B cell (primary cell): ENCODE results near the gene MED17. TPM values are rescaled to one million over a fixed set of nuclear protein-coding genes. Genes with fewer than 3 reads are reported as not detected.

Experiments used
- ATAC-seq: fragments of 200-7000 bp; cut with Tn5 transposase; one replicate; pipeline ENCODE4 v1.10.0; 2021; ENCODE audit warnings: low read depth, mild to moderate bottlenecking, moderate number of reproducible peaks, moderate library complexity
- CTCF ChIA-PET: fragments of 350-600 bp; sonication (Branson Sonifier 250); formaldehyde crosslinking; loops from one replicate; lab custom pipeline; 2021; ENCODE audit warnings: antibody characterized with exemption, inconsistent platforms; lab: Charles Lee
- POLR2A ChIA-PET: fragments of 350-600 bp; sonication (Branson Sonifier 250); formaldehyde crosslinking; loops from one replicate; lab custom pipeline; 2021; ENCODE audit warnings: antibody characterized with exemption; lab: Charles Lee
- DNase-seq: peaks from one replicate; pipeline ENCODE4 v3.0.0; 2013
- H2AFZ ChIP-seq: 2 replicates; pipeline ENCODE4 v1.6.1; 2012; ENCODE audit warnings: mild to moderate bottlenecking, low read depth, low read length; ENCODE audit not compliant: insufficient read depth, poor library complexity, severe bottlenecking
- H3K27ac ChIP-seq, 2 donors: 1 replicate in 1 of 2; 2 replicates in 1 of 2; pipeline ENCODE4 v1.5.1; 2012 to 2013; ENCODE audit warnings: low read length in 2 of 2, mild to moderate bottlenecking in 2 of 2, moderate library complexity in 1 of 2
- H3K27me3 ChIP-seq, 4 experiments: fragments of 200-600 bp in 1 of 4; sonication (generic) in 1 of 4; replicated peaks in 1 of 4; 1 replicate in 2 of 4; 2 replicates in 2 of 4; pipeline versions ENCODE4 v1.6.1 to v1.7.0; 2013 to 2016; ENCODE audit warnings: low read length in 3 of 4, mild to moderate bottlenecking in 2 of 4, mixed read lengths in 1 of 4, moderate library complexity in 1 of 4; ENCODE audit not compliant: insufficient read depth in 4 of 4, control insufficient read depth in 3 of 4; ENCODE audit errors: control extremely low read depth in 1 of 4
- H3K36me3 ChIP-seq, 2 experiments: replicated peaks in 1 of 2; 1 replicate in 1 of 2; 2 replicates in 1 of 2; pipeline versions ENCODE4 v1.6.1 to v1.7.1; 2013; ENCODE audit warnings: low read length in 1 of 2; ENCODE audit not compliant: insufficient read depth in 2 of 2, control insufficient read depth in 1 of 2; ENCODE audit errors: control extremely low read depth in 1 of 2, extremely low read depth in 1 of 2
- H3K4me1 ChIP-seq, 2 donors: fragments of 200-600 bp in 1 of 2; sonication (generic) in 1 of 2; 1 replicate in 1 of 2; 2 replicates in 1 of 2; pipeline versions ENCODE4 v1.5.1 to v1.6.1; 2013 to 2017; ENCODE audit warnings: low read length in 2 of 2; ENCODE audit not compliant: control insufficient read depth in 2 of 2, insufficient read depth in 2 of 2
- H3K4me2 ChIP-seq: replicated peaks from 2 replicates; pipeline ENCODE3; 2012; ENCODE audit warnings: mild to moderate bottlenecking, low read depth, low read length; ENCODE audit not compliant: poor library complexity, severe bottlenecking
- H3K4me3 ChIP-seq, 5 experiments: fragments of 200-600 bp in 1 of 5; sonication (generic) in 1 of 5; 1 replicate in 3 of 5; 2 replicates in 2 of 5; pipeline versions ENCODE4 v1.5.1 to v1.7.0; 2011 to 2016; ENCODE audit warnings: low read length in 4 of 5, mild to moderate bottlenecking in 4 of 5, low read depth in 2 of 5, control low read depth in 1 of 5, moderate library complexity in 1 of 5; ENCODE audit not compliant: insufficient read depth in 1 of 5; ENCODE audit errors: control extremely low read depth in 1 of 5, extremely low read depth in 1 of 5
- H3K79me2 ChIP-seq: fragments of 200-600 bp; sonication (generic); one replicate; pipeline ENCODE4 v1.6.0; 2016; ENCODE audit warnings: low read length; ENCODE audit not compliant: control insufficient read depth, insufficient read depth
- H3K9ac ChIP-seq: fragments of 200-600 bp; sonication (generic); 2 replicates; pipeline ENCODE4 v1.6.1; 2017; ENCODE audit warnings: mild to moderate bottlenecking, low read length, moderate library complexity
- H3K9me3 ChIP-seq, 3 donors: one replicate each; pipeline versions ENCODE4 v1.6.1 to v1.7.1; 2013; ENCODE audit warnings: low read length in 2 of 3; ENCODE audit not compliant: control insufficient read depth in 2 of 3, insufficient read depth in 1 of 3; ENCODE audit errors: control extremely low read depth in 1 of 3
- H4K20me1 ChIP-seq: 2 replicates; pipeline ENCODE4 v1.6.0; 2012; ENCODE audit warnings: mild to moderate bottlenecking, low read length; ENCODE audit not compliant: insufficient read depth, control insufficient read depth, poor library complexity, severe bottlenecking
- H3K27ac Mint-ChIP-seq: one replicate; pipeline ENCODE4 v1.8.0; 2021; ENCODE audit warnings: mixed read lengths
- H3K27me3 Mint-ChIP-seq: one replicate; pipeline ENCODE4 v1.8.0; 2021; ENCODE audit warnings: mixed read lengths
- H3K4me1 Mint-ChIP-seq: one replicate; pipeline ENCODE4 v1.8.0; 2021; ENCODE audit warnings: mixed read lengths
- H3K4me3 Mint-ChIP-seq: one replicate; pipeline ENCODE4 v1.8.0; 2021; ENCODE audit warnings: mixed read lengths
- H3K9me3 Mint-ChIP-seq: one replicate; pipeline ENCODE4 v1.8.0; 2022; ENCODE audit warnings: mixed read lengths; ENCODE audit not compliant: insufficient read depth
- EZH2 ChIP-seq: IDR thresholded peaks from 2 replicates; pipeline ENCODE4 v1.6.1; 2012; ENCODE audit warnings: borderline replicate concordance, low read depth, mild to moderate bottlenecking, moderate library complexity, low read length; ENCODE audit not compliant: insufficient read depth, poor library complexity, severe bottlenecking
- WGBS: methylation state at CpG from one replicate; pipeline ENCODE4 v1.1.5; 2013; ENCODE audit warnings: missing lambda C conversion rate; ENCODE audit not compliant: insufficient coverage; 5-methylcytosine and 5-hydroxymethylcytosine counted together
- intact Hi-C: fragments of 100-400 bp; cut with micrococcal nuclease; formaldehyde crosslinking; loops from one replicate; pipeline ENCODE4 v1.10.0; 2022
- polyA plus RNA-seq: library from polyadenylated mRNA; depleted of rRNA; stranded (reverse); fragments of >200 nt; gene quantifications from 2 replicates; pipeline ENCODE4 v1.2.3, GENCODE V29; 2012
- total RNA-seq, 2 donors: library from RNA; stranded (reverse); fragments of 120-200 nt in 1 of 2; gene quantifications; 1 replicate in 1 of 2; 2 replicates in 1 of 2; pipeline versions ENCODE4 v1.2.3 to v1.2.4, GENCODE V29; 2013 to 2022
- TF ChIP-seq, protein P1 (sequence below): fragments of 200-600 bp; IDR thresholded peaks from one replicate; pipeline ENCODE4 v1.8.0; 2022; ENCODE audit warnings: antibody characterized with exemption, mild to moderate bottlenecking

Gene MED17
- total and polyA plus RNA-seq, 2 donors (not counting 1 experiment from before 2014, with no cell fraction given): 26.1 to 78.1 TPM

DNA sequence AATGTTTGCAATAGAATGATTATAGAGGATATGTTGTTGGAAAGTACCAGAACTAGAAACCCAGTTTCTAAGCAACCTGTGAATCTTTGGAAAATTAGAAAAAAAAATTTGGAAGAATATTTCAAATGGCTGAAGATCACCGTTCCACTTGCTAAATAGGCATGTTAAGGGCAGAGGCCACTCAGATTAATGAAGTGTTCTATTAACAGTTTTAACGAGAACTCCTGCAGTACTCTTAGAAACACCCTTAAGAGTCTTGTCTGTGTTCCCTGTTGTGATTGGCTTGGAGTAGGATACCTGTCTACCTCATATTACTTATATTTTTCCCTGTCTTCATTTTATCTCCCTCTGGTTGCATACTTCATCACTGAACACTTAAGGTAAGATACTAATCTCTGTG, 38.0 kb upstream of the MED17 start:
- Histone ChIP-seq H3K4me2 (no peak overlapping the region), H3K27me3 (no peaks in the 10 kb centered on the region), H2AFZ (no peak overlapping the region), H3K79me2 (peaks cover 36% of the 10 kb centered on the region), H3K4me1 (peaks cover 5 to 9% of the 10 kb centered on the region in 2 donors), H3K9me3 (no peaks in the 10 kb centered on the region), H3K4me3 (no peak overlapping the region), H3K36me3 (peaks cover 2 to 5% of the 10 kb centered on the region in 2 experiments), H3K9ac (no peak overlapping the region), H4K20me1 (no peaks in the 10 kb centered on the region), H3K27ac (no peak overlapping the region)
- TF ChIP-seq, protein P1, sequence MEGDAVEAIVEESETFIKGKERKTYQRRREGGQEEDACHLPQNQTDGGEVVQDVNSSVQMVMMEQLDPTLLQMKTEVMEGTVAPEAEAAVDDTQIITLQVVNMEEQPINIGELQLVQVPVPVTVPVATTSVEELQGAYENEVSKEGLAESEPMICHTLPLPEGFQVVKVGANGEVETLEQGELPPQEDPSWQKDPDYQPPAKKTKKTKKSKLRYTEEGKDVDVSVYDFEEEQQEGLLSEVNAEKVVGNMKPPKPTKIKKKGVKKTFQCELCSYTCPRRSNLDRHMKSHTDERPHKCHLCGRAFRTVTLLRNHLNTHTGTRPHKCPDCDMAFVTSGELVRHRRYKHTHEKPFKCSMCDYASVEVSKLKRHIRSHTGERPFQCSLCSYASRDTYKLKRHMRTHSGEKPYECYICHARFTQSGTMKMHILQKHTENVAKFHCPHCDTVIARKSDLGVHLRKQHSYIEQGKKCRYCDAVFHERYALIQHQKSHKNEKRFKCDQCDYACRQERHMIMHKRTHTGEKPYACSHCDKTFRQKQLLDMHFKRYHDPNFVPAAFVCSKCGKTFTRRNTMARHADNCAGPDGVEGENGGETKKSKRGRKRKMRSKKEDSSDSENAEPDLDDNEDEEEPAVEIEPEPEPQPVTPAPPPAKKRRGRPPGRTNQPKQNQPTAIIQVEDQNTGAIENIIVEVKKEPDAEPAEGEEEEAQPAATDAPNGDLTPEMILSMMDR: no peak
- no peak for TF ChIP-seq EZH2
- POLR2A ChIA-PET: no interaction called here
- no CpG with 5 or more reads among the region's 2 CpGs for WGBS
- Mint-ChIP-seq H3K9me3 (no peaks in the 10 kb centered on the region), H3K4me1 (peaks cover 23% of the 10 kb centered on the region), H3K27me3 (no peaks in the 10 kb centered on the region), H3K27ac (no peak overlapping the region), H3K4me3 (no peak overlapping the region)
- ATAC-seq (no peak), DNase-seq (no peak)
- CTCF ChIA-PET: no interaction called here
- intact Hi-C loops: loop anchor here (10.0 kb wide), 1 partner anchor 551 kb away; the partner anchor contains the start of gene SLC36A4

DNA sequence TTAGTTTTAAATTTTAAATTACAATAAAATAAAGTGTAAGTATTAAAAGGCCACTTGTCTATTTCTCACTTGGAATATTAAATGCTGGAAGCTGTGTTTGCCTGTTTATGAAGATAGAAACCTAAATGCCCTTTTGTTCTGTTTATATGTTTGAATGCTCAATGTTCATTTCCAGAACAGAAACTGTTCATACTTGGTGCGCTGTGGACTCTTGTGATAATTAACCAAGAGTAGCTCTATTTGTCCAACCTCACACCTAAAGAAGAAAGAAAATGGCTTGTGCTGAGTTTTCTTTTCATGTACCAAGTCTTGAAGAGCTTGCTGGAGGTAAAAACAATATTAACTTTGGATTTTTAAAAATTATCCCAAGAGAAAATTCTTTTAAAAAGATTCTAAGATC, 37.0 kb upstream of the MED17 start:
- ATAC-seq (no peak), DNase-seq (no peak)
- Mint-ChIP-seq H3K27ac (no peak overlapping the region), H3K9me3 (no peaks in the 10 kb centered on the region), H3K27me3 (no peaks in the 10 kb centered on the region), H3K4me3 (no peak overlapping the region), H3K4me1 (peaks cover 19% of the 10 kb centered on the region)
- no peaks in the 10 kb centered on the region for H4K20me1 ChIP-seq
- intact Hi-C loops: loop anchor here (10.0 kb wide), 1 partner anchor 552 kb away; the partner anchor contains the start of gene SLC36A4
- ChIA-PET CTCF (no interaction called here), POLR2A (no interaction called here)
- peaks cover 26% of the 10 kb centered on the region for H3K79me2 ChIP-seq
- no peaks in the 10 kb centered on the region for H3K9me3 ChIP-seq
- WGBS: no CpG with 5 or more reads among the region's 1 CpG
- TF ChIP-seq, protein P1: no peak
- no peak for TF ChIP-seq EZH2
- H2AFZ ChIP-seq: no peak overlapping the region
- H3K4me2 ChIP-seq: no peak overlapping the region
- H3K4me3 ChIP-seq: no peak overlapping the region
- no peak overlapping the region for H3K27ac ChIP-seq
- no peaks in the 10 kb centered on the region for H3K27me3 ChIP-seq
- peaks cover 3 to 6% of the 10 kb centered on the region in 2 donors for H3K4me1 ChIP-seq
- no peak overlapping the region for H3K9ac ChIP-seq
- peaks cover 4 to 7% of the 10 kb centered on the region in 2 experiments for H3K36me3 ChIP-seq
